Measurements from ENCODE around the gene MED20.
"Not testable (repeated sequence)": the region's sequence is repeated elsewhere in the genome, so short reads cannot be mapped to it uniquely, and the experiment has no call there.

The MED20 gene, protein sequence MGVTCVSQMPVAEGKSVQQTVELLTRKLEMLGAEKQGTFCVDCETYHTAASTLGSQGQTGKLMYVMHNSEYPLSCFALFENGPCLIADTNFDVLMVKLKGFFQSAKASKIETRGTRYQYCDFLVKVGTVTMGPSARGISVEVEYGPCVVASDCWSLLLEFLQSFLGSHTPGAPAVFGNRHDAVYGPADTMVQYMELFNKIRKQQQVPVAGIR

DNA sequence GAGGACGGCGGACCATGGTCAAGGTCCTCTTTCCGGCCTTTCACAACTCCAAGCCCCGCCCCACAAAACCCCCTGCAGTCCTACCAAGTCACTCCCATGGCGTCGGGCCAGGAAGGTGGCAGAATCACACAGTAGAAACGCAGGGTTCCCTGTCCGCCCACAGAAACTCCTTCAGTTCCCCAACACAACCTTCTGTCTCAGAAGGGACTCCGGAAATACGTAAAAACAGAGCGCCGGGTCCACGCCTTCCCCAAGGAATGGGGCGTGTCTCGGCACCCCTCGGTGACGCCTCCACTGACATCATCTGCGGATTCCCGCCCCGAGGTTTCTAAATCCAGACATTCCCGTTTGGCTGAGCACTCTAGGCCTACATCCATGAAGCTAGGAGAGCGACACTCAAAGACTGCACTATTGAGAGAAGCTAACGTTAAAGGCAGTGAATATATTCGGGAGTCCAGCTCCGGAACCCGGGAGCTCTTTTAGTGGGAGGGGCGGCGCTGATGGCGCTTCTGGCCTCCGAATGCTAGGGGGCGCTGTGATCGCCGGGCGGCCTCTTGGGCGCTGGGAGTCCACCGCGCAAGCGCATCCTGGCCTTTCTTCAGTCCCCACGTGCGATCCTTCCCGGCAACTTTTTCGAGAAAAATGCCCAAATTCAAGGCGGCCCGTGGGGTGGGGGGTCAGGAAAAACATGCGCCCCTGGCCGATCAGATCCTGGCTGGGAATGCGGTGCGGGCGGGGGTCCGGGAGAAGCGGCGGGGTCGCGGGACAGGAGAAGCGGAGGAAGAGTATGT, at the start of gene MED20, which contains the start of gene BYSL:
TSS of gene MED20 (minus strand) at position 219 of the 791 bp plus-strand sequence. CDS start at position 98, 121 bp downstream.
TSS of gene BYSL (plus strand) at position 579 of the 791 bp plus-strand sequence. CDS start at position 643, 64 bp downstream.
- DNase-seq = peak; percentile 97

DNA sequence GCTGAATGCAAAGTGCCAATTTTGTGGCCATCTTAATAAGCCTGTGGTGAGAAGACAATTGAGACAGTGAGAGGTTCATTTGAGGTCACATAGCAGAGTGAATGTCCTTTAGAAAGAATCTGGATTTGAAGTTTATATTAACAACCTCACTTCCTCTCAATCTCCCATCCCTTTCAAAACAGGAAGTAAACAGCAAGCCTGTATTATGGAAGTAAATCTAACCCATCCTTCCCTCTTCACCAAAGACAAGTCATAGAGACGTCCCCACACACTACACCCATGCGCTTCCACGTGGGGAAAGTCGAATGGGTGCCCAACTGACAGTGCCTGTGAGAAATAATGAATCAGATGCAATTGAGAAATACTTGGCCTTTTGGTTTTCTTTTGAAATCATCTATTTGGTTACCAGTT, 49.5 kb upstream of the MED20 start:
- DNase-seq = no peak

DNA sequence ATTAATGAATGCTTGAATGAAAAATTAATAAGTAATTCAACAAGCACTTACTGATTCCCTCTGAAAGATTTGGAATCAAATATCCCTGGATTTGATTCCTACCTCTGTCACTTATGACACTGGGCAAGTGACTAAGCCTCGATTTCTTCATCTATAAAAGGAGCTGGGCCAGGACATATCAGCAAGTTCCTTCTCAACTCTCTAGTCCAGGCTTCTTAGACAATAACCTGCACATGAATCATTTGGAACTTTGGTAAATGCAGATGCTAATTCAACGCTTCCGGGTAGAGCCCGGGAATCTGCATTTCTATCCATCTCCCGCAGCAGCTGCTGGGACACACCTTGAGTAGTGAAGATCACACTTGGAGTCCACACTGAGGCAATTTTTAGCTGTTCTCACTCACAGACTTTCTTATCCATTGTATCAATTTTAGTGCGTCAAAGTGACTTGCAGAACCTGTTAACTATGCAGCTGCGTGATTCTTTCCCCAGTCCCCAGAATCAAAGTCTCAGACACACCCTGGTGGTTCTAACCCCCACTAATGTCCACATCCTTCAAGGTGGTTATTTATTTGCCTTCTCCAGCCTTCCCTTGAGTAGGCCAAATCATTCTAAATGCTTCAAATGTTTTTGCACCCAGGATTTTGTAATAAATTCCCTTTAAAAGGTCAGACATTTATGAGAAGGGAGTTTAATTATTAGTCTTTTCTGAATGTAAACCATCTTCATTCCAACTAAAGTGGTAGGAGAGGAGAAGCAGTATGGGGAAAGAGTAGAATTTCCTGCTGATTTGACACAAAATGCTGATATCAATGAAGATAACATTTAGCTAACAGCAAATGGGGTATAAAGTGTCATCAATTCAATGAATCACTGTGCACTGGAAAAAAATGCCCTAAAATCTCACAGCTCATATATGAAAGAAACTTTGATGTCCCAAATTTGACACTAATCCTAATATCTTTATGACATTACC, 46.7 kb upstream of the MED20 start:
- no peak for DNase-seq

GRCh38 chr6:41966961-41967311, 46.0 kb upstream of the MED20 start:
- DNase-seq = no peak

GRCh38 chr6:41966214-41966920, 45.4 kb upstream of the MED20 start:
- DNase-seq = no peak

- DNase-seq = no peak
Observed at GRCh38 chr6:41965429-41966213, 44.7 kb upstream of the MED20 start.

GRCh38 chr6:41964201-41964887, 43.4 kb upstream of the MED20 start:
- DNase-seq = no peak

GRCh38 chr6:41963371-41963770, 42.4 kb upstream of the MED20 start:
- DNase-seq = no peak

- DNase-seq = no peak
Observed at GRCh38 chr6:41960028-41960427, 39.1 kb upstream of the MED20 start.

DNA sequence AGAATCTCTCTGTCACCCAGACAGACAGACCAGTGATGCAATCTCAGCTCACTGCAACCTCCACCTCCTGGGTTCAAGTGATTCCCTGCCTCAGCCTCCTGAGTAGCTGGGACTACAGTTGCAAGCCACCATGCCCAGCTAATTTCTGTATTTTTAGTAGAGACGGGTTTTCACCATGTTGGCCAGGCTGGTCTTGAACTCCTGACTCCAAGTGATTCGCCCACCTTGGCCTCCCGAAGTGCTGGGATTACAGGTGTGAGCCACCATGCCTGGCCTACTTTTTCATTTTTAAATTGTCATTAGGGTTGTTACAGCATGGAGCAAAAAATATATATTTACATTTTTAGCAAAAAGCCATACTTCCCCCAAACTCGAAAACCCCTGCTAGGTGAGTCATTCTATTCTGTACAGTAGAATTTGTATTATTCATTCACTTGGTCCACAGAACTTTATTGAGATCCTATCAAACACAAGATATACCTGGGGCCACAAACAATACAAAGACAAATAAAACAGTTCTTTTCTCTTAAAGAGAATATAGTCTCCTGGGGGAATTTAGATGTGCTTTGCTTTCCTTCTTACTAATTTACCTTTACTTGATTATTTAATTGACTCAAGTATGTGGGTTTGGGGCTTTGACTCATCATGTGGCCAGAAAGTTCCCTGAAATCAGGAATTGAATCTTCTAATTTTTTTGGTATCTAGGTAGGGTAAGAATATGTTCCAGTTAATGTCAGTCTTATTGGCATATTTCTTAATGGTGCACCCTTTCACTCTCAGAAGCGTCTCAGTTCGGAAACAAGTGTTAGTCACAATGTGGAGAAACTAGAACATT, 37.3 kb upstream of the MED20 start:
- no peak for DNase-seq

- DNase-seq = no peak
Observed at GRCh38 chr6:41957117-41957516, 36.2 kb upstream of the MED20 start.

- DNase-seq = no peak
Observed at GRCh38 chr6:41955412-41955811, 34.5 kb upstream of the MED20 start.

DNA sequence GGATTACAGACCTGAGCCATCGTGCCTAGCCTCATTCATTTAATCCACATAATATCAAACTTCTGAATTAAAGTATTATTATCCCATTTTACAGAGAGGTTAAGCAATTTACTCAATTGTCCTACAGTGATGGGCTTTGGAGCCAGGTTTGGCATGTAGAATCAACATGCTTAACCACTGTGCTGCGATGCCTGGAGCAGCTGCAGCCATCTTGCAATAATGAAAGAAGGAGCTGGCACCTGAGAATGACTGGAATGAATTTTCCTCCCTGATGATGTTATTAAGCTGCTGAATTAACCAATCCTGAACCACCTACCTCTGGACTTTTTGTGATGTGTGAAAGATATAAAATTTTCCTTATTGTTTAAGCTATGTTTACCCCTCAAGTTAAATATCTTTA, 33.7 kb upstream of the MED20 start:
- DNase-seq = no peak

DNA sequence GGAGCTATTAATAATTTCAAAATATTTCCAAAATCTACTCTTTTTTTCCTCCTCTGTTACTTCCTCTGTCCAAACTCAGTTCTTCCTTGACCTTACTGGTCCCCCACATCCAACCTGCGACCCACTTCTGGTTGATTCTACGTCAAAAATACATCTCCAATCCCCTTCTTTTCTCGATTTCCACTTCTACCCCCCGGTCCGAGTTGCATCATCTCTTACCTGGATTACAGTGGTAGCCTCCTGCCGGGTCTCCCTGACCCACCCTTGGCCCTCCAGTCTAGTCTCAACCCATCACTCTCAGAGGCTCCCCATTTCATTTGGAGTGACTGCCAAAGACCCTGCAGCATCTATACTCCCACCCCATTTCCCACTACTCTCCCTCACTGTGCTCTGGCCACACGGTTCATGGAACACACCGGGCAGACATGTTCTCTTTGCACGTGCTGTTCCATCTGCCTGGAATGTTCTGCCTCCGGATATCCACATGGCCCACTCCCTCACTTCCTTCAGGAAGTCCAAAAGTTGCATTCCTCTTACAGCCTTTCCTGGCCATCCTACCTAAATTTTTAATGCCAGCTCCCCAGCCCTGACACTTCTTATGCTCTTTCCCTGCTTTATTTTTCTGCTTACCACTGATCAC, 26.8 kb upstream of the MED20 start:
- DNase-seq = no peak

DNA sequence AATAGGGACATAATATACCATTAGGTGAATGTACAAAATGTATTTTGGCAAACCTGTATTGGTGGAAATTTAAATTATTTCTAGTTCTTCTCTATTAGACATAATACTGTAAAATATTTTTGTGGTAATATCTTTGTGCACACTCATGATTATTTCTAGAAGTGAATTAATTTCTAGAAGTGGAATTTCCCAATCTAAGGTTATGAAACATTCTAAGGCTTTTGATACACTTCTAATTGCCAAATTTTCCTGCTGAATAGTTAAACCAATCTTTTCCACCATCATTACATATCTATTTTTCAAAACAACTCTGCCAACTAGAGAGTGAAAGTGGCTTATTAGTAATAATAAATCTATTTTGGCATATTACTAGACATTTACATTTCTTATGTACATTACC, 22.5 kb upstream of the MED20 start:
- DNase-seq = no peak

DNA sequence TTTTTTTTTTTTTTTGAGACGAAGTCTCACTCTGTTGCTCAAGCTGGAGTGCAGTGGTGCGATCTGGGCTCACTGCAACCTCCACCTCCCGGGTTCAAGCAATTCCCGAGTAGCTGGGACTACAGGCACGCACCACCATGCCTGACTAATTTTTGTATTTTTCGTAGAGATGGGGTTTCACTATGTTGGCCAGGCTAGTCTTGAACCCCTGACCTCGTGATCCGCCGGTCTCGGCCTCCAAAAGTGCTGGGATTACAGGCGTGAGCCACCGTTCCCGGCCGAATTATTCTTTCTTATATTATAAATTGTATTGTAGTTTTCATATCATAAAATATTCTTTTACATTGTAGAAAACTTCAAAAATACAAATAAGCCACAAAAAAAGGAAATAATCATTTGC, 21.9 kb upstream of the MED20 start:
- DNase-seq = not testable (repeated sequence)

- DNase-seq = no peak
Observed at GRCh38 chr6:41942067-41942851, 21.3 kb upstream of the MED20 start.

- DNase-seq = peak; percentile 96
Observed at GRCh38 chr6:41941280-41942066, 20.5 kb upstream of the MED20 start, which contains the start of gene CCND3. TSS of gene CCND3 (minus strand) at chr6:41941808. CDS start at chr6:41941649, 159 bp downstream.
